Cardiac septum (tissue), 1 donor: ENCODE data around the gene TSPYL4. TPM values are rescaled to one million over a fixed set of nuclear protein-coding genes. Genes with fewer than 3 reads are reported as not detected.

Experiments
- DNase-seq: peaks from one replicate; pipeline ENCODE4 v3.0.0-alpha.2; 2020; ENCODE audit warnings: low spot score
- intact Hi-C: fragments of 100-400 bp; cut with DNase I; formaldehyde crosslinking; loops from one replicate; pipeline ENCODE4 v1.14.0; 2022
- total RNA-seq: library from RNA; stranded (reverse); fragmentation: NEBNext Ultra II Directional; extraction: Animal tissue kit (Norgen Biotek cat#: 25700); gene quantifications from one replicate; pipeline ENCODE4 v1.2.1, GENCODE V29; 2021
- donor health status: DM: no; HTN: no; CAD: no.

The TSPYL4 gene
- total RNA-seq, 1 donor from 2014 or later: 29.7 TPM

DNA sequence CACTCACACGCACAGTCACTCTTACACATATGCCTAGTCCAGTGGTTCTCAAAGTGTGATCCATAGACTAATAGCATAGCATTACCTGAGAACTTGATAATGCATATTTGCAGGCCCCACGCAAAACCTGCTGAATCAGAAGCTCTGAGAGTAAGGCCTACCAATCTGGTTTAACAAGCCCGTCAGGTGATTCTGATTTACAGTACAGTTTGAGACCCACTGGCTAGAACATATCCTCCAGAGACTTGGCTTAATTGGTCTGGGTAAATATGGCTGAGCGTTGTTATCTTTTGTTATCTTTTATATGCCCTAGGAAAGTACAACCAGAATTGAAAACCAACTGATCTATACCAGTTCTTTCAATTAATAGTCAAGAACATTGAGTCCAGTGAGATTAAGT, 9.6 kb downstream of the TSPYL4 start:
- no peak for DNase-seq
- intact Hi-C loops: no loop called here

- DNase-seq: no peak
- intact Hi-C loops: no loop called here
Measured at GRCh38 chr6:116239856-116240255, 14.0 kb downstream of the TSPYL4 start.

GRCh38 chr6:116239256-116239655, 14.6 kb downstream of the TSPYL4 start:
- intact Hi-C loops: no loop called here
- no peak for DNase-seq

GRCh38 chr6:116238083-116238482, 15.8 kb downstream of the TSPYL4 start:
- intact Hi-C loops: no loop called here
- no peak for DNase-seq

DNA sequence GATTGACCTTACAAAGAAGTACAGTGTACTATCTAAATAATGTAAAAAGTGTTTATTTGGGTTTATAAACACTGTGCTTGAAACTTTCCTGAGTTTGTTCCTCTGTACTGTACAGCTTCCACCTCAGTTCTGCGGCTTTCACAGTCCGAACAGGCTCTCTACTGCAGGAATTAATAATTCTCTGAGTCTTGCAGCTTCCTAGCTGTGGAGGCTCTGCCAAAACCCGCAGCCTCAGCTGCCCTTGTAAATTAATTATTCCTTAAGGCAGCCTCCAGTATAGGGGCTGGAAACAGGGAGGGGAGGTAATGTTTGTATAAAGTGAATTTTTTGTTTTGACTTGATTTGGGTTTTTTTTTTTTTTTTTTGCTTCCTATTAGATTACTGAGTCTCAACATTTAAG, 19.2 kb downstream of the TSPYL4 start:
- intact Hi-C loops: no loop called here
- no peak for DNase-seq

DNA sequence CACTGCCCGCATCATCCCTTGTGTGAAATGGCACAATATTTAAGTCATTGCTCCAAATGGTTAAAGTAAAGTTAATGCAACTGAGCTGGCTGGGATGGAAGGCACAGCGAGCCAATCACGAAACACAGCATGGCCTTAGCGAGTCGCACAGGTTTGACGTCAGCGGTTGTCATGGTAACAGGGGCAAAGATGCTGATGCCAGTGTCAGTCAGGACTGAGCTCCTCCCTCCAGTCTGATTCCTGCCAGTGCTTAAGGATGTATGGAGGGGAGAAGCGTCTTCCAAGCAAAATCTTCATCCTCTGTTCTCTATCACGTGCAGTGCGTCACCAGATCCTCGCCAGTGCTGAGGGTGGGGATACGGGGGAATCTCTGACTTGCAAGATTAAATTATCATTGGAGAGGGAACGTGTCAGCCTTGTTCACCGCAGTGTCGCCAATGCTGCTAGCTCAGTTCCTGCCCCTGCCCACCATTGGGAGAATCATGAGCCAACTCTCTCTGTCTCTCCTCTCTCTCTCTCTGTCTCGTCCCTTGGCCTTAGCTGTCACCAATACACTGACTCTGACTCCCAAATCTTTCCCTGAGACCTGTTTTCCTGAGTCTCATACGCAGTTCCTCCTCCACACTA, 24.5 kb downstream of the TSPYL4 start:
- DNase-seq: peak; percentile 91
- intact Hi-C loops: no loop called here

GRCh38 chr6:116223355-116223754, 30.5 kb downstream of the TSPYL4 start:
- DNase-seq: no peak
- intact Hi-C loops: no loop called here

- intact Hi-C loops: no loop called here
- no peak for DNase-seq
Measured at GRCh38 chr6:116221911-116222310, 32.0 kb downstream of the TSPYL4 start.

DNA sequence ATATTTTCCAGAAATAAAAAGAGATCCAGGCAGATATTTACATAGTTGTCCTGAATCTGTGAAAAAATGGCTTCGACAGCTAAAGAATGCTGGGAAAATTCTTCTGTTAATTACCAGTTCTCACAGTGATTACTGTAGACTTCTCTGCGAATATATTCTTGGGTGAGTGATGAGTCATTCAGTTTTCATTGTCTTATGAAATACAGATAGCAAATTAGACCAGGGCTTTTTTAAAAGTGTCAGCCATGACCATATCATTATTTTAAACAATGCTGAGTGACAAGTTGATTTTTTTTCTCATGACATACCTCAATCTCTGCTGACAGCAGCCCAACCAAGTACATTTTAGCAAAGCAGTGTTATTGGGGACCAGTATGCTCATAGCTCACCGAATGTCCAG, 32.8 kb downstream of the TSPYL4 start:
- DNase-seq: no peak
- intact Hi-C loops: no loop called here

- intact Hi-C loops: loop anchor here (5.0 to 10.0 kb wide), 2 partner anchors 58 to 316 kb away; partner anchors contain the start of gene TSPYL1
- no peak for DNase-seq
Measured at GRCh38 chr6:116218866-116219265, 35.0 kb downstream of the TSPYL4 start.

DNA sequence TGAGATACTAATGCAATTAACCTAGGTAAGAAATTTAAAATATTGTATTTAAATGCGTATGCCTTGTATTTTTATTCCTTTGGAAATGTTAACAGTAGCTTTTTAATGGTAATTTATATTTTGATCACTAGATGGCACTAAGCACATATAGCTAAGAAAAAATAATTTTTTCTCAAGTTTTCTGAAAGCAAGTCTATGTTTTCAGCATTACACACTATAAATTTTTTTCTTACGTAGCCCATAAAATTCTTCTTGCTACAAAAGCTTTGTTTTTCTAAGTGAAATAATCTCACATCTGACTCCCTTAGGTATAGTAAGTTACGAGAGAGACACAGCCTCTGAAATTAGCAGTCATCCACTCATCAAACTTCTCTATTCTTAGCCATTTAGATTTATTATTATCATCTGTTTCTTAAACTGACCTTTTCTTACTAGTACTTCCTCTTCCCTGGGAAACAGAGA, 35.7 kb downstream of the TSPYL4 start:
- no peak for DNase-seq
- intact Hi-C loops: loop anchor here (5.0 to 10.0 kb wide), 2 partner anchors 59 to 317 kb away; partner anchors contain the start of gene TSPYL1

- intact Hi-C loops: loop anchor here (5.0 to 10.0 kb wide), 2 partner anchors 60 to 318 kb away; partner anchors contain the start of gene TSPYL1
- DNase-seq: no peak
Measured at GRCh38 chr6:116217069-116217468, 36.8 kb downstream of the TSPYL4 start.

DNA sequence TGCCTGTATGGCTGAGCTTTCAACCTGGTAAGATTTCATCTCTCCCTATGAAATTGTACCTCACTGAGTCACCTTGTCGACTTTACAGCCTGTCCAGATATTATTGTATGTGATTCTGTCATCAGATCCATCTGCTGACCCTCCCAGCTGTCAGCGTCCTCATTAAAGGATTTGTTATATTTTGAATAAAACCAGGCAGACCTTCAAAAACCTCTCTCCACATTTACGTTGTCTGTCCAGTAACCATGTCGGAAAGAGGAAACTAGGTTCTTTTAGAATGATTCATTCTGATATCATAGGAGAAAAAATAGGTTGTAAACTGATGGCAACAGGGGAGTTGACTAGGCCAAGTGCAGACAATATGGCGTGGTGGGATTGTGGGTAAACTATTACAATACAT, 38.5 kb downstream of the TSPYL4 start:
- intact Hi-C loops: loop anchor here (5.0 to 10.0 kb wide), 2 partner anchors 62 to 319 kb away; partner anchors contain the start of gene TSPYL1

GRCh38 chr6:116214681-116215080, 39.2 kb downstream of the TSPYL4 start:
- intact Hi-C loops: loop anchor here (5.0 to 10.0 kb wide), 2 partner anchors 63 to 320 kb away; partner anchors contain the start of gene TSPYL1
- DNase-seq: no peak

More for the DNA sequence above, 38.5 kb downstream of the TSPYL4 start:
- no peak for DNase-seq

DNA sequence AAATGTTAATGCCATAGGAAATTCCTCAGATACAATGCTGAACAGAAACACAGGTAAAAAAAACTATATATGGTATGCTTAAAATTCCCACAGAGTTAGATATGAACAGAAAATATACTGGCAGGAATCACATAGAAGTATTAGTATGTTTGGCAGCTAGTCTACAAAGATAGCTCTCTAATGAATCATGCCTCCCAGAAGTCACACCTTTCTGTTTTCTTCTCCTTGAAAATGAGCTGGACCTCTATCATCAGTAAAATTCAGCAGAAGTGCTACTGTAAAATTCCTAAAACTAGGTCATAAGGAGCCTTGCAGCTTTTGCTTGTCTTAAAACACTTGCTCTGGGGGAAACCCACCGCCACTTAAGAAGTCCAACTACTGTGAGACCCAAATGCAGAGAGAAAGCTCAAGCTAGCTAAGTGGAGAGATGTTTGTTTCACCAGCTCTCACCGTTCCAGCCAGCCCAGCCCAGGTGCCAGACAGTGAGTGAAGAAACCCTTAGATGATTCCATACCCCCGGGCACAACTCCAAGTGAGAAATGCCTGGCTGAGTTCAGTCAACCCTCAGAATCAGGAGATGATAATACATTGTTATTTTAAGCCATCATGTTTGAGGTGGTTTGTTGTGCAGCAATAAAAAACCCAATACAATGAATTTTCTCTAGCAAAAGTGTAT, 43.0 kb downstream of the TSPYL4 start:
- intact Hi-C loops: loop anchor here (10.0 kb wide), 1 partner anchor 324 kb away; no protein-coding TSS in a partner anchor
- peak; percentile 81 for DNase-seq

GRCh38 chr6:116210316-116210715, 43.6 kb downstream of the TSPYL4 start:
- DNase-seq: no peak
- intact Hi-C loops: loop anchor here (10.0 kb wide), 1 partner anchor 324 kb away; no protein-coding TSS in a partner anchor

- intact Hi-C loops: no loop called here
Measured at GRCh38 chr6:116208056-116208785, 45.7 kb downstream of the TSPYL4 start.

GRCh38 chr6:116206231-116206903, 47.5 kb downstream of the TSPYL4 start:
- DNase-seq: no peak
- intact Hi-C loops: no loop called here

More at GRCh38 chr6:116208056-116208785, 45.7 kb downstream of the TSPYL4 start:
- DNase-seq: no peak

DNA sequence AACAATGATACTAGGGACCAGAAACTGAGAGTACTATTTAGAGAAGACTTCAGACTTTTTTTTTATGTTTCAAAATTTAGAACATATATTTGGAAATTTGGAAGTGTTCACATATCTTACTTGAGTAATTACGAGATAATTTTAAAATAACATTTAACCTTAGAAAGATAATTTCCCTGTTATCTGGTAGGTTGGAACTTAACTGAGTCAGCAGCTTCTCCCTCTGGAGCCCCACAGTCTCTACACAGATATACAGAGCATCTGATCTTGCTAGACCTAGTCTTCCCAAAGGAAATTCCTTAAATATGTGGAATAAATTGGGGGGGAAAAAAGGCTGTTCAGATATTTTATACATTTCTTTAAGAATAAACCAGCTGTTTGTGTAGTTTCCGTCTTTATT, 48.6 kb downstream of the TSPYL4 start:
- no peak for DNase-seq
- intact Hi-C loops: no loop called here
